Ascending aorta (tissue), 2 donors: ENCODE results near the gene ZC2HC1B. TPM values are rescaled to one million over a fixed set of nuclear protein-coding genes. Genes with fewer than 3 reads are reported as not detected.
A peak's percentile ranks its signal among the peaks of the same experiment; 100 is the strongest.

Source experiments
- DNase-seq, 2 donors: peaks; one replicate each; pipeline ENCODE4 v3.0.0-alpha.2; 2019; ENCODE audit warnings: low spot score in 2 of 2
- H3K27ac ChIP-seq, 2 donors: fragments of 200-600 bp; sonication (generic); one replicate each; pipeline ENCODE4 v1.5.1; 2016 to 2017; ENCODE audit warnings: mild to moderate bottlenecking in 1 of 2
- H3K27me3 ChIP-seq: fragments of 200-600 bp; sonication (generic); one replicate; pipeline ENCODE4 v1.5.1; 2017
- H3K36me3 ChIP-seq, 2 donors: fragments of 200-600 bp; sonication (generic); one replicate each; pipeline ENCODE4 v1.5.1; 2016
- H3K4me1 ChIP-seq, 2 donors: fragments of 200-600 bp; sonication (generic); one replicate each; pipeline ENCODE4 v1.5.1; 2016 to 2017; ENCODE audit warnings: mild to moderate bottlenecking in 1 of 2
- H3K4me3 ChIP-seq, 2 donors: fragments of 200-600 bp; sonication (generic); one replicate each; pipeline ENCODE4 v1.5.1; 2016 to 2017; ENCODE audit warnings: mild to moderate bottlenecking in 1 of 2
- H3K9me3 ChIP-seq, 2 donors: fragments of 200-600 bp; sonication (generic); one replicate each; pipeline ENCODE4 v1.5.1; 2016
- intact Hi-C: fragments of 100-400 bp; cut with DNase I; formaldehyde crosslinking; loops from one replicate; pipeline ENCODE4 v1.15.1; 2023
- total RNA-seq: library from RNA; depleted of rRNA; stranded (reverse); fragments of >200 nt; gene quantifications from one replicate; pipeline ENCODE4 v1.1.0, GENCODE V29; 2016
- TF ChIP-seq, protein P1 (sequence below), 3 experiments: fragments of 200-600 bp in 2 of 3; fragments of 450-650 bp in 1 of 3; sonication (generic) in 2 of 3; IDR thresholded peaks; one replicate each; pipeline ENCODE4 v1.5.1; 2016 to 2019; ENCODE audit warnings: antibody characterized with exemption in 3 of 3, mild to moderate bottlenecking in 1 of 3, moderate library complexity in 1 of 3

ZC2HC1B gene
- total RNA-seq, 1 donor from 2014 or later: not detected

DNA sequence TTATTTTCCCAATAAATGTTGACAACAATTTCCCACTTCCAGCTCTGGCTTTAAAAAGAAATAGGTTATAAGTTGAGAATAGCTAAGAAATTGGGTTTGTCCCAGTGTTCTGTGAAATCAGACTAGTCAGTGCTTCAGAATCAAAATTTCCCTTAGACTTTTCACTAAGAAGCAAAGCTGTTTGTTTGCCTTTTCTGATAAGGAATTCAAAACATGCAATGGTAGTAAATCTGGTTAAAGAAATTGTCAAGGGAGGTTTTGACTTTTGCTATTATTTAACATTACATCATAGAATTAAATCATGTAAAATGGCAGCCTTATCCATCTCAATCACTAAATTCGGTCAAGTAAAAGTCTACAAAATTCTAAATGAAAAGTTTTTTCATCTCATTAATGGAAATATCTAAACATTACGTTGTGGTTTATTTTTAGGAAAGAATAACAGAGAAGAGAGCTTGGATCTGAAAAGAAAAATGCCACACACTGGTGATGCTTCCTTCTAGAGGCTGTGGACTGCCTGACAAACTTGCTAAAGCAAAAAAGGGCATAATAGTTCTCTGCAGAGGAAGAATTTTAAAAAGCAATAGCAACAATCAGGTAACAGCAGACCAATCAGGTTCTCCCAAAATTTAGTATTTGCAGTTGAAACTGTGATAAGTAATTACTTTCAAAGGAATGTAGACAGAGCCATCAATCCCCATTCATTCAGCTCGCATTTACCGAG lies 107.4 kb downstream of the ZC2HC1B start:
- Histone ChIP-seq H3K36me3 (no peaks in the 10 kb centered on the region), H3K9me3 (no peaks in the 10 kb centered on the region), H3K4me1 (peaks cover 7 to 16% of the 10 kb centered on the region in 2 donors), H3K27ac (peak overlapping the region; percentile 46 to 53), H3K4me3 (peak overlapping the region in 1 of 2 donors; percentile 26), H3K27me3 (no peaks in the 10 kb centered on the region)
- intact Hi-C loops: loop anchor here (5.0 kb wide), 1 partner anchor 36 kb away; the partner anchor contains the start of gene PLAGL1
- TF ChIP-seq, protein P1, sequence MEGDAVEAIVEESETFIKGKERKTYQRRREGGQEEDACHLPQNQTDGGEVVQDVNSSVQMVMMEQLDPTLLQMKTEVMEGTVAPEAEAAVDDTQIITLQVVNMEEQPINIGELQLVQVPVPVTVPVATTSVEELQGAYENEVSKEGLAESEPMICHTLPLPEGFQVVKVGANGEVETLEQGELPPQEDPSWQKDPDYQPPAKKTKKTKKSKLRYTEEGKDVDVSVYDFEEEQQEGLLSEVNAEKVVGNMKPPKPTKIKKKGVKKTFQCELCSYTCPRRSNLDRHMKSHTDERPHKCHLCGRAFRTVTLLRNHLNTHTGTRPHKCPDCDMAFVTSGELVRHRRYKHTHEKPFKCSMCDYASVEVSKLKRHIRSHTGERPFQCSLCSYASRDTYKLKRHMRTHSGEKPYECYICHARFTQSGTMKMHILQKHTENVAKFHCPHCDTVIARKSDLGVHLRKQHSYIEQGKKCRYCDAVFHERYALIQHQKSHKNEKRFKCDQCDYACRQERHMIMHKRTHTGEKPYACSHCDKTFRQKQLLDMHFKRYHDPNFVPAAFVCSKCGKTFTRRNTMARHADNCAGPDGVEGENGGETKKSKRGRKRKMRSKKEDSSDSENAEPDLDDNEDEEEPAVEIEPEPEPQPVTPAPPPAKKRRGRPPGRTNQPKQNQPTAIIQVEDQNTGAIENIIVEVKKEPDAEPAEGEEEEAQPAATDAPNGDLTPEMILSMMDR (IDR thresholded peaks at IDR 0.05): no peak
- DNase-seq: no peak

DNA sequence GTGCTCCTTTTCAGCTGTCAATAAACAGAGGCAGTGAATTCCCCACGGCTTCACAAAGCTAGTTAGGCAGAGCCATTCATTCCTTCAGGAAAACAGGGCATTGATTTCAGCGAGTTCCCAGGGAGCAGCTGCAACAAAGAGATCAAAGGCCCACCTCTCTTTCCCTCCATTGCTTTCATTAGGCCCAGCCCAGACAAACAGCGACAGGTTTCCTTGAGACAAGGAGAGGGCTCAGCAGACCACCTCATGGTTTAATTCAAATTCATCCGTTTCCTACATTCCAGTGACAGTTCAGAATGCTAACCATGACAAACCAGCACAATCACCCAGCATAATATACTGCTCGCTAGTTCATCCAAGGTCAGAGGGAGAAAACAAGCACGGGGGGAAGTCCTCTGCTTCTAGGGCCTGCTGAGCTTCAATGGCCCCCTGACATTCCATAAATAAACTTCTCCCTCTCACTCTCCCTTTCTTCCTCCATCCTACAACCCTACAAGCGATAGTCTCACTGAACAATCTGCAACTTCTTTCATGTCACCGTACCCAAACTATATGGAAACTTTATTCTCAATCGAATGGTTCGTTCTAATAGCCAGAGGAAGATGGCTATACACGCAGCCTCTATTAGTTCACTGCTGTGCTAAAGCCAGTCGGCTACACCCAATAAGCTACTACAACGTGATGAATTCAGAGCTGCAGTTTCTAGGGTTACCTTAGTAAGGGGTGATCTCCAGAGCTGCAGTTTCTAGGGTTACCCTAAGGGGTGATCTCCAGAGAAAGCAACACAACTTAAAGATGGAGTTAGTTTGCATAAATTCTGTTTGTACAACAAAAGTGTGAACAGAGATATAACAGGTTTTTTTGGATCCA lies 109.1 kb downstream of the ZC2HC1B start:
- Histone ChIP-seq H3K27ac (no peak overlapping the region), H3K27me3 (no peaks in the 10 kb centered on the region), H3K4me3 (no peak overlapping the region), H3K4me1 (peaks cover 7 to 16% of the 10 kb centered on the region in 2 donors), H3K9me3 (no peaks in the 10 kb centered on the region), H3K36me3 (no peaks in the 10 kb centered on the region)
- intact Hi-C loops: loop anchor here (5.0 kb wide), 1 partner anchor 34 kb away; the partner anchor contains the start of gene PLAGL1
- TF ChIP-seq, protein P1 (IDR thresholded peaks at IDR 0.05): no peak
- DNase-seq: no peak

DNA sequence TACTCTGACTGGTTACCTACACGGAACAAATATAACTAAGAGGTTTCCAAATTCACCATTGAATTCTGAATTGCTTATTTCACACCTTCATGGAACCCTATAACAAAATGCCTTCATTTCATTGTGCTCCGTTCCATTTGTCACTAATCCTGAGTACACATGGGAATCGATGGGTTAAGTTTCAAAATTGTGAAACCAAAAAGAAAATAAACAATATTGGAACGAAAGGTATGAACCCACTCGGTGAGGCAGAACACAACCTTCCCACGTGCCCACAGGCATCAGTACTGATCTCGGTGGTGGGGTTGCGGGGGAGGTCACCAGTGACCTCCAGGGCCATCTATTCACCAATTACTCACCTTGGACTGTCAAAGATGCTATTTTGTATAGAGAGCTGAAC lies 109.8 kb downstream of the ZC2HC1B start:
- intact Hi-C loops: loop anchor here (5.0 kb wide), 1 partner anchor 33 kb away; the partner anchor contains the start of gene PLAGL1
- H3K27me3 ChIP-seq: no peaks in the 10 kb centered on the region
- TF ChIP-seq, protein P1 (IDR thresholded peaks at IDR 0.05): no peak
- H3K9me3 ChIP-seq: no peaks in the 10 kb centered on the region
- no peak overlapping the region for H3K27ac ChIP-seq
- no peaks in the 10 kb centered on the region for H3K36me3 ChIP-seq
- DNase-seq: no peak
- H3K4me1 ChIP-seq: peaks cover 7 to 16% of the 10 kb centered on the region in 2 donors
- no peak overlapping the region for H3K4me3 ChIP-seq

DNA sequence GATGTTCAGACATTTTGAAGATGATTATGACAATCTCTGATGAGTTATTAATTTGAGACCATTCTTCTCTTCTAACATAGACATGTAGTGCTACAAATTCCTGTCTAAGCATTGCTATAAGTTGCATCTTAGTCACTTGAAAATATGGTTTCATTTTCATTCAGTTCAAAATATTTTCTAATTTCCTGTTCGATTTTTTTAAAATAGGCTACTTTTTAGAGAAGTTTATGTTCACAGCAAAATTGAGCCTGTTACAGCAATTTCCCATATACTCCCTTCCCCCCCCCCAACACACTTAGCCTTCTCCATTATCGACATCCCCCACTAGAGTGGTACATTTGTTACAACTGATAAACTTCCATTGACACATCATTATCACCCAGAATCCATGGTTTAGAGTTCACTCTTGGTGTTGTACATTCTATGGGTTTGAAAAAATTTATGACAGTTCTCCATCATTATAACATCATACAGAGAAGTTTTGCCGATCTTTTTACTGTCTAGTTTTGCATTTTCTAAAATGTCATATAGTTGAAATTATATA lies 112.6 kb downstream of the ZC2HC1B start:
- no peak for DNase-seq
- intact Hi-C loops: no loop called here
- TF ChIP-seq, protein P1 (IDR thresholded peaks at IDR 0.05): no peak
- Histone ChIP-seq H3K9me3 (no peaks in the 10 kb centered on the region), H3K4me1 (peaks cover 0 to 4% of the 10 kb centered on the region in 2 donors), H3K27me3 (no peaks in the 10 kb centered on the region), H3K27ac (no peak overlapping the region), H3K4me3 (no peak overlapping the region), H3K36me3 (no peaks in the 10 kb centered on the region)

DNA sequence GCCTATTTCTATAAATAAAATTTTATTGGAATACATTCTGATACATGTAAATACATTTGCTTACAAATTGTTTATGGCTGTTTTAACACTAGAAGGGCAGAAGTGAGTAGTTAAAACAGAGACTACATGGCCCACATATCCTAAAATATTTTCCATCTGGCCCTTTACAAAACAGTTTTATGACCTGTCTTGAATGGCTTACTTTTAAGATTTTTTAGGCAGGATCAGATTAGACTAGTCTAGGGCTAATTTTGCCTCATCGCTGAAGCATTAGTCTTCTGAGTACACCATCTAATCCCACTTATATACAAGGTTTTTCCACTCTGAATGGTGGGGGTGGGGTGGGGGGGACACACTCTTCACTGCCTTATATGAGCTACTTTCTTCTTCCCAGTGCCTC lies 116.6 kb downstream of the ZC2HC1B start:
- DNase-seq: no peak
- intact Hi-C loops: no loop called here
- Histone ChIP-seq H3K4me1 (no peaks in the 10 kb centered on the region), H3K4me3 (no peak overlapping the region), H3K9me3 (no peaks in the 10 kb centered on the region), H3K27ac (no peak overlapping the region), H3K27me3 (no peaks in the 10 kb centered on the region), H3K36me3 (no peaks in the 10 kb centered on the region)
- TF ChIP-seq, protein P1 (IDR thresholded peaks at IDR 0.05): no peak
